H9 (cell line): ENCODE measurements around the gene CNDP1. TPM values are rescaled to one million over a fixed set of nuclear protein-coding genes. Genes with fewer than 3 reads are reported as not detected.

ENCODE experiments used
- DNase-seq: peaks from one replicate; pipeline ENCODE4 v3.0.0-alpha.2; 2017
- H2AFZ ChIP-seq: one replicate; pipeline ENCODE4 v1.6.1; 2013; ENCODE audit warnings: mild to moderate bottlenecking, low read length, control low read depth, moderate library complexity
- H2AK5ac ChIP-seq: 2 replicates; pipeline ENCODE4 v1.6.1; 2013; ENCODE audit warnings: low read length, control low read depth, mixed read lengths; ENCODE audit not compliant: insufficient read length
- H2BK120ac ChIP-seq: one replicate; pipeline ENCODE4 v1.6.1; 2013; ENCODE audit warnings: low read depth, mild to moderate bottlenecking, low read length, control low read depth, inconsistent platforms; ENCODE audit not compliant: poor library complexity, severe bottlenecking
- H2BK12ac ChIP-seq: 2 replicates; pipeline ENCODE4 v1.6.1; 2013; ENCODE audit warnings: low read length, control low read depth, mixed read lengths, low read depth; ENCODE audit not compliant: insufficient read length
- H2BK15ac ChIP-seq: 2 replicates; pipeline ENCODE4 v1.6.1; 2013; ENCODE audit warnings: low read depth, low read length, control low read depth
- H2BK20ac ChIP-seq: one replicate; pipeline ENCODE4 v1.6.1; 2013; ENCODE audit warnings: low read depth, mild to moderate bottlenecking, low read length, control low read depth, inconsistent platforms; ENCODE audit not compliant: poor library complexity, severe bottlenecking
- H2BK5ac ChIP-seq: 2 replicates; pipeline ENCODE4 v1.6.1; 2013; ENCODE audit warnings: low read length, control low read depth, mixed read lengths; ENCODE audit not compliant: insufficient read length
- H3K14ac ChIP-seq: 2 replicates; pipeline ENCODE4 v1.6.1; 2013; ENCODE audit warnings: low read length, control low read depth; ENCODE audit not compliant: insufficient read depth
- H3K18ac ChIP-seq: 2 replicates; pipeline ENCODE4 v1.6.1; 2013; ENCODE audit warnings: low read depth, mild to moderate bottlenecking, mixed read lengths, low read length, control low read depth; ENCODE audit not compliant: insufficient read length
- H3K23ac ChIP-seq: 2 replicates; pipeline ENCODE4 v1.6.1; 2013; ENCODE audit warnings: low read length, control low read depth, mixed read lengths, low read depth; ENCODE audit not compliant: insufficient read length
- H3K23me2 ChIP-seq: 2 replicates; pipeline ENCODE4 v1.6.1; 2013; ENCODE audit warnings: low read depth, mild to moderate bottlenecking, mixed read lengths, low read length, control low read depth; ENCODE audit not compliant: insufficient read length, poor library complexity, severe bottlenecking
- H3K27ac ChIP-seq: 2 replicates; pipeline ENCODE4 v1.5.1; 2013; ENCODE audit warnings: low read length, control low read depth, mixed read lengths, low read depth; ENCODE audit not compliant: insufficient read length
- H3K27me3 ChIP-seq: 2 replicates; pipeline ENCODE4 v1.6.1; 2013; ENCODE audit warnings: low read length, control low read depth, inconsistent platforms; ENCODE audit not compliant: insufficient read depth
- H3K4ac ChIP-seq: 2 replicates; pipeline ENCODE4 v1.6.1; 2013; ENCODE audit warnings: low read depth, mild to moderate bottlenecking, control low read depth, inconsistent platforms, low read length, moderate library complexity
- H3K4me1 ChIP-seq: 2 replicates; pipeline ENCODE4 v1.6.1; 2013; ENCODE audit warnings: low read length, control low read depth, inconsistent platforms; ENCODE audit not compliant: insufficient read depth
- H3K4me2 ChIP-seq: 2 replicates; pipeline ENCODE4 v1.6.1; 2013; ENCODE audit warnings: low read length, control low read depth, mixed read lengths; ENCODE audit not compliant: insufficient read length, insufficient read depth
- H3K56ac ChIP-seq: 2 replicates; pipeline ENCODE4 v1.6.1; 2013; ENCODE audit warnings: low read depth, mild to moderate bottlenecking, mixed read lengths, low read length, control low read depth; ENCODE audit not compliant: insufficient read length
- H3K79me1 ChIP-seq: 2 replicates; pipeline ENCODE4 v1.6.1; 2013; ENCODE audit warnings: low read depth, mild to moderate bottlenecking, moderate library complexity, low read length, control low read depth, inconsistent platforms; ENCODE audit not compliant: insufficient read depth, poor library complexity, severe bottlenecking
- H3K79me2 ChIP-seq: 2 replicates; pipeline ENCODE4 v1.6.1; 2013; ENCODE audit warnings: low read length, control low read depth, inconsistent platforms; ENCODE audit not compliant: insufficient read depth
- H3K9ac ChIP-seq: 2 replicates; pipeline ENCODE4 v1.6.1; 2013; ENCODE audit warnings: low read length, control low read depth, mixed read lengths; ENCODE audit not compliant: insufficient read length; ENCODE audit errors: extremely low read depth
- H3K9me3 ChIP-seq: one replicate; pipeline ENCODE4 v1.6.1; 2013; ENCODE audit warnings: low read depth, low read length, inconsistent platforms; ENCODE audit not compliant: control insufficient read depth
- H3T11ph ChIP-seq: one replicate; pipeline ENCODE4 v1.6.1; 2013; ENCODE audit warnings: mild to moderate bottlenecking, low read length, control low read depth, inconsistent platforms
- H4K20me1 ChIP-seq: one replicate; pipeline ENCODE4 v1.6.1; 2013; ENCODE audit not compliant: control insufficient read depth, insufficient read length, insufficient read depth
- H4K5ac ChIP-seq: 2 replicates; pipeline ENCODE4 v1.6.1; 2013; ENCODE audit warnings: low read depth, mild to moderate bottlenecking, mixed read lengths, low read length, control low read depth; ENCODE audit not compliant: insufficient read length
- H4K8ac ChIP-seq: replicated peaks from 2 replicates; pipeline ENCODE4 v1.6.1; 2013; ENCODE audit warnings: low read length, control low read depth, mixed read lengths, low read depth; ENCODE audit not compliant: insufficient read length
- H4K91ac ChIP-seq: 2 replicates; pipeline ENCODE4 v1.6.1; 2013; ENCODE audit warnings: low read depth, mild to moderate bottlenecking, moderate library complexity, mixed read lengths, low read length, control low read depth; ENCODE audit not compliant: insufficient read length
- H3K27ac Mint-ChIP-seq, 3 experiments: 2 replicates in 2 of 3; 3 replicates in 1 of 3; pipeline ENCODE4 v1.8.0; 2020 to 2021; ENCODE audit warnings: mixed read lengths in 3 of 3, mild to moderate bottlenecking in 1 of 3, moderate library complexity in 1 of 3
- H3K27me3 Mint-ChIP-seq: 2 replicates; pipeline ENCODE4 v1.8.0; 2021; ENCODE audit warnings: low read depth, mild to moderate bottlenecking, moderate library complexity, mixed read lengths
- H3K36me3 Mint-ChIP-seq, 3 experiments: 2 replicates in 2 of 3; 3 replicates in 1 of 3; pipeline ENCODE4 v1.8.0; 2020 to 2021; ENCODE audit warnings: low read depth in 3 of 3, mixed read lengths in 3 of 3; ENCODE audit not compliant: insufficient read depth in 1 of 3
- H3K4me1 Mint-ChIP-seq, 2 experiments: 2 replicates each; pipeline ENCODE4 v1.8.0; 2020; ENCODE audit warnings: mixed read lengths in 2 of 2
- H3K4me3 Mint-ChIP-seq, 2 experiments: 2 replicates in 1 of 2; 3 replicates in 1 of 2; pipeline ENCODE4 v1.8.0; 2020 to 2021; ENCODE audit warnings: mild to moderate bottlenecking in 2 of 2, mixed read lengths in 2 of 2, moderate library complexity in 1 of 2
- H3K9me3 Mint-ChIP-seq, 2 experiments: 2 replicates in 1 of 2; 3 replicates in 1 of 2; pipeline ENCODE4 v1.8.0; 2020; ENCODE audit warnings: mild to moderate bottlenecking in 2 of 2, mixed read lengths in 2 of 2, moderate library complexity in 1 of 2
- WGBS: extraction: QIAGEN DNeasy Blood & Tissue Kit; methylation state at CpG from one replicate; pipeline ENCODE4 v1.1.7; 2013; ENCODE audit warnings: missing lambda C conversion rate, low lambda C conversion rate, mixed read lengths; ENCODE audit not compliant: insufficient read length; ENCODE audit errors: extremely low coverage; 5-methylcytosine and 5-hydroxymethylcytosine counted together
- total RNA-seq: library from RNA; stranded (reverse); gene quantifications from 2 replicates; pipeline ENCODE4 v1.2.1, GENCODE V29; 2021
- TF ChIP-seq, protein P1 (sequence below): fragments of 200-600 bp; sonication (generic); conservative IDR thresholded peaks from 3 replicates; pipeline ENCODE4 v1.8.0; 2021; ENCODE audit warnings: antibody characterized with exemption, mild to moderate bottlenecking

The CNDP1 gene
- total RNA-seq, 1 experiment from 2014 or later = not detected

DNA sequence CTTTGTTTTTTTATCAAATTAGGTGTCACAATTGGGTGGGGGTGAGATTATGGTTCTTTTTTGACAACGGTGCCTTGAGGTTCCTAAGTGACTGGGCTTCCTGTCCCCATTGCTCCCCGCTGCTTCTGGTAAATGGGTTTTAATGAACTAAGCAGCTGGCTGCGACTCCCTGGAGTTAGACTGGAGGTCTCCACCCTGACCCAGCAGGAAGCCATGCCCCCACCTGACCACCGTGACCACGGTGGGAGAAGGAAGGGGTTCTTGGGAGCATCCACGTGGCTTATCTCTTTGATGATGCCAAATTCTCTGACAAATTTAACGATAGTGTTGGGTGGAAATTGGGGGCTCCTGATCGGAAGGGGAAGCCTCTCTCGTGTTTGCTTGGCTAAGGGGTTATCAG, 25.9 kb upstream of the CNDP1 start:
- no peak overlapping the region for H3K27ac ChIP-seq
- H3K4me3 Mint-ChIP-seq = no peak overlapping the region
- H3K27me3 ChIP-seq = no peaks in the 10 kb centered on the region
- WGBS = no CpG with 5 or more reads among the region's 9 CpGs
- H3K23ac ChIP-seq = no peak overlapping the region
- H2AFZ ChIP-seq = no peak overlapping the region
- no peaks in the 10 kb centered on the region for H3K9me3 ChIP-seq
- no peaks in the 10 kb centered on the region for H3K27me3 Mint-ChIP-seq
- no peak overlapping the region for H3T11ph ChIP-seq
- H4K20me1 ChIP-seq = no peaks in the 10 kb centered on the region
- no peak overlapping the region for H3K14ac ChIP-seq
- H3K79me1 ChIP-seq = peaks cover 6% of the 10 kb centered on the region
- no peak overlapping the region for H4K8ac ChIP-seq
- H4K91ac ChIP-seq = no peak overlapping the region
- DNase-seq = no peak
- H3K4me1 ChIP-seq = no peaks in the 10 kb centered on the region; the same call in 1 of the 2 replicates
- no peak overlapping the region for H3K9ac ChIP-seq
- no peak overlapping the region for H3K4ac ChIP-seq
- no peaks in the 10 kb centered on the region for H3K79me2 ChIP-seq
- no peak overlapping the region for H3K18ac ChIP-seq
- H3K27ac Mint-ChIP-seq = peak overlapping the region in 2 of 3 experiments; percentile 44; a peak in 1 of 7 replicates
- no peak overlapping the region for H2BK20ac ChIP-seq
- H3K4me2 ChIP-seq = no peak overlapping the region
- H2BK15ac ChIP-seq = no peak overlapping the region
- H2BK120ac ChIP-seq = no peak overlapping the region
- no peak overlapping the region for H2BK5ac ChIP-seq
- no peak overlapping the region for H3K56ac ChIP-seq
- no peak overlapping the region for H2BK12ac ChIP-seq
- H3K23me2 ChIP-seq = no peaks in the 10 kb centered on the region
- TF ChIP-seq, protein P1, sequence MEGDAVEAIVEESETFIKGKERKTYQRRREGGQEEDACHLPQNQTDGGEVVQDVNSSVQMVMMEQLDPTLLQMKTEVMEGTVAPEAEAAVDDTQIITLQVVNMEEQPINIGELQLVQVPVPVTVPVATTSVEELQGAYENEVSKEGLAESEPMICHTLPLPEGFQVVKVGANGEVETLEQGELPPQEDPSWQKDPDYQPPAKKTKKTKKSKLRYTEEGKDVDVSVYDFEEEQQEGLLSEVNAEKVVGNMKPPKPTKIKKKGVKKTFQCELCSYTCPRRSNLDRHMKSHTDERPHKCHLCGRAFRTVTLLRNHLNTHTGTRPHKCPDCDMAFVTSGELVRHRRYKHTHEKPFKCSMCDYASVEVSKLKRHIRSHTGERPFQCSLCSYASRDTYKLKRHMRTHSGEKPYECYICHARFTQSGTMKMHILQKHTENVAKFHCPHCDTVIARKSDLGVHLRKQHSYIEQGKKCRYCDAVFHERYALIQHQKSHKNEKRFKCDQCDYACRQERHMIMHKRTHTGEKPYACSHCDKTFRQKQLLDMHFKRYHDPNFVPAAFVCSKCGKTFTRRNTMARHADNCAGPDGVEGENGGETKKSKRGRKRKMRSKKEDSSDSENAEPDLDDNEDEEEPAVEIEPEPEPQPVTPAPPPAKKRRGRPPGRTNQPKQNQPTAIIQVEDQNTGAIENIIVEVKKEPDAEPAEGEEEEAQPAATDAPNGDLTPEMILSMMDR = no peak
- H2AK5ac ChIP-seq = no peak overlapping the region
- H3K4me1 Mint-ChIP-seq = peaks cover 9 to 19% of the 10 kb centered on the region in 2 experiments
- no peaks in the 10 kb centered on the region; a peak in 1 of 5 replicates for H3K9me3 Mint-ChIP-seq
- H4K5ac ChIP-seq = no peak overlapping the region
- H3K36me3 Mint-ChIP-seq = peaks cover 65 to 93% (median 83%) of the 10 kb centered on the region in 3 experiments
